GM04503 (cell line): ENCODE results near the gene MYO1C.
"Not testable (repeated sequence)": the region's sequence is repeated elsewhere in the genome, so short reads cannot be mapped to it uniquely, and the experiment has no call there.

Source experiments
- DNase-seq: peaks from one replicate; pipeline ENCODE4 v3.0.0-alpha.2; 2012; ENCODE audit warnings: low read depth

MYO1C gene

GRCh38 chr17:1509290-1509881 lies 16.9 kb upstream of the MYO1C start:
- no peak for DNase-seq

GRCh38 chr17:1508709-1509108 lies 16.2 kb upstream of the MYO1C start:
- not testable (repeated sequence) for DNase-seq

- no peak for DNase-seq
Measured at GRCh38 chr17:1506649-1507267, 14.3 kb upstream of the MYO1C start.

- DNase-seq: no peak
Measured at GRCh38 chr17:1505586-1505985, 13.1 kb upstream of the MYO1C start.

GRCh38 chr17:1504866-1505265 lies 12.4 kb upstream of the MYO1C start:
- no peak for DNase-seq

- no peak for DNase-seq
Measured at GRCh38 chr17:1503699-1504098, 11.2 kb upstream of the MYO1C start.

- DNase-seq: no peak
Measured at GRCh38 chr17:1498869-1499268, 6.4 kb upstream of the MYO1C start.

GRCh38 chr17:1498233-1498632 lies 5.7 kb upstream of the MYO1C start:
- DNase-seq: no peak

GRCh38 chr17:1497831-1498230 lies 5.3 kb upstream of the MYO1C start:
- DNase-seq: no peak

- DNase-seq: no peak
Measured at GRCh38 chr17:1496869-1497268, 4.4 kb upstream of the MYO1C start.

GRCh38 chr17:1495265-1495989 lies 2.9 kb upstream of the MYO1C start:
- no peak for DNase-seq

GRCh38 chr17:1494736-1495253 lies 2.3 kb upstream of the MYO1C start:
- DNase-seq: no peak

GRCh38 chr17:1494203-1494602 lies 1.7 kb upstream of the MYO1C start:
- DNase-seq: no peak

GRCh38 chr17:1493291-1493980 lies 950 bp upstream of the MYO1C start:
- DNase-seq: no peak

GRCh38 chr17:1491443-1492248 lies 840 bp downstream of the MYO1C start:
- no peak for DNase-seq

- DNase-seq: no peak
Measured at GRCh38 chr17:1490643-1491442, 1.6 kb downstream of the MYO1C start.

GRCh38 chr17:1488826-1489270 lies 3.6 kb downstream of the MYO1C start:
- DNase-seq: no peak

GRCh38 chr17:1487939-1488825 lies 4.3 kb downstream of the MYO1C start:
- DNase-seq: no peak

GRCh38 chr17:1486802-1487695 lies 5.4 kb downstream of the MYO1C start:
- no peak for DNase-seq
